Measurements from ENCODE around the gene TRIM28.
"Not testable (repeated sequence)": the region's sequence is repeated elsewhere in the genome, so short reads cannot be mapped to it uniquely, and the experiment has no call there.

Gene TRIM28

DNA sequence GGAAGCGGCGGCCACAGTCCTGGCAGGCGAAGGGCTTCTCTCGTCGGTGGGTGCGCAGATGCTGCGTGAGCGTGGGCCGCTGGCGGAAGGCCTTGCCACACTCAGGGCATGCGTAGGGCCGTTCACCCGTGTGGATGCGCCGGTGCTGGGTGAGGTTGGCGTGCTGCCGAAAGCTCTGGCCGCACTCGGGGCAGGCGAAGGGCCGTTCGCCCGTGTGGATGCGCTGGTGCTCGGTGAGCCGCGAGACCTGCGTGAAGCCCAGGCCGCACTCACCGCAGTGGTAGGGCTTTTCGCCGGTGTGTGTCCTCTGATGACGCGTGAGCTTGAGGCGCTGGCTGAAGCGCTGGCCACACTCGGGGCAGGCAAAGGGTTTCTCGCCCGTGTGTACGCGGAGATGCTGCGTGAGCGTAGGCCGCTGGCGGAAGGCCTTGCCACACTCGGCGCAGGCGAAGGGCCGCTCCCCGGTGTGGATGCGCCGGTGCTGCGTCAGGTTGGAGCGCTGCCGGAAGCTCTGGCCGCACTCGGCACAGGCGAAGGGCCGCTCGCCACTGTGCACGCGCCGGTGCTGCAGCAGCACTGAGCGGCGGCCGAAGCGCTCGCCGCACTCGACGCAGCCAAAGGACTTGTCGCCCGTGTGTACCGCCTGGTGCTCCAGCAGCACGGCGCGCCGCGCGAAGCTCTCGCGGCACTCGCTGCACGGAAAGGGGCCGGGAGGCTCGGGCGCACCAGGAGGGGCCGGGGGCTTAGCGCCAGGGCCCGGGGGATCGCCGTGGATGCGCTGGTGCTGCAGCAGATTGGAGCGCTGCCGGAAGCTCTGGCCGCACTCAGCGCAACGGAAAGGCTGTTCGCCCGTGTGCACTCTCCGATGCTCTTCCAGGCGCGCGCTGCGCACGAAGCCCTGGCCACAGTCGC lies 18.5 kb downstream of the TRIM28 start:
- DNase-seq, result no peak

DNA sequence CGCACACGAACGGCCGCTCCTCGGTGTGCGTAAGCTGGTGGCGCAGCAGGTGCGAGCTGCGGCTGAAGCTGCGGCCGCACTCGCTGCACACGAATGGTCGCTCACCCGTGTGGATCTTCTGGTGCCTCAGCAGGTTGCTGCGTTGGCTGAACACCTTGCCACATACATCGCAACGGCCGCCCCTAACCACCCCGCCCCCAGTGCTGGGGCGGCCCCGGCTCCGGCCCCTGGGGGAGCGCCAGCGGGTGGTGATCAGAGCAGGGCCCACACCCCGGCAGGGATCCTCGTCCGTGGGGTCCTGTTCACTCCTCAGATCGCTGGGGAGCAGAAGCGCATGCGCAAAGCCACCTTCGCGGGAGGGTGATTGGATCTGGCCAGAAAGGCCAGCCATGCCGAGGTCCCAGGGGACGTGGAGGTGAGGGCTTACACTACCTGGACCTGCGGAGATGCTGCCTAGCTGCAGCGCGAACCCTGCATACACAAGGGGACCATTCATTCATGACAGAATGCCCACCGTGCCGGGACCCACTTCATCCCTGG lies 19.2 kb downstream of the TRIM28 start:
- no peak for DNase-seq

DNA sequence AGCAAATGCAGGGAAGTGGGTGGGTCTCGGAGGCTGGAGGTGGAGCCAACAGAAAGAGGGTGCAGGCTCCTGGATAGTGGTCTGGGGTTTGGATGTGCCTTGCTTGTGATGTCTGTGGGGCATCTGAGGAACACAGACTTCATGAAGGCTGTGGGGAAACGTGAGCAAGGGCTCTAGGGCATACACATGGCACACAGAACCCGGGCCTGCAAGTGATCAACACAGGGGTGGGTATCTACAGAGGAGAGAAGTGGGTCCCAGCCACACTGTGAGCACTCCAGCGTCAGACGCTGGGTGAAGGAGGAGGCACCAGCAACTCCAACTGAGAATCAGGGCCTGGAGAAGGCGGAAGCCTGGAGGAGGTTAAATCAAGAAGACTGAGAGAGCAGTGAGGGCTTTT lies 20.0 kb downstream of the TRIM28 start:
- no peak for DNase-seq

DNA sequence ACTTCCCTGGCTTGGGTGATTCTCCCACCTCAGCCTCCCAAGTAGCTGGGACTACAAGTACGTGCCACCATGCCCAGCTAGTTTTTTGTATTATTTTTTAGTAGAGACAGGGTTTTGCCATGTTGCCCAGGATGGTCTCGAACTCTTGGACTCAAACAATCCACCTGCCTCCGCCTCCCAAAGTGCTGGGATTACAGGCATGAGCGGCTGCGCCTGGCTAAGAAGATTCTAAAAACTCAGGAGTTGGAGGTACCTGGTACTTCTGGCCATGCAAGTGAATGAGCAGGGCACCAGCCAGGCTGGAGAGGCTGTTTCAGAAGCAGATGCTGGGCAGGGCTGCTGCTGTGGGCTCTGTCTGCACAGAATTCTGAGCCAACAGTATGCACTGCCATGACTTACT lies 23.1 kb downstream of the TRIM28 start:
- DNase-seq, result no peak

GRCh38 chr19:58568453-58569130 lies 24.7 kb downstream of the TRIM28 start:
- DNase-seq, result no peak

DNA sequence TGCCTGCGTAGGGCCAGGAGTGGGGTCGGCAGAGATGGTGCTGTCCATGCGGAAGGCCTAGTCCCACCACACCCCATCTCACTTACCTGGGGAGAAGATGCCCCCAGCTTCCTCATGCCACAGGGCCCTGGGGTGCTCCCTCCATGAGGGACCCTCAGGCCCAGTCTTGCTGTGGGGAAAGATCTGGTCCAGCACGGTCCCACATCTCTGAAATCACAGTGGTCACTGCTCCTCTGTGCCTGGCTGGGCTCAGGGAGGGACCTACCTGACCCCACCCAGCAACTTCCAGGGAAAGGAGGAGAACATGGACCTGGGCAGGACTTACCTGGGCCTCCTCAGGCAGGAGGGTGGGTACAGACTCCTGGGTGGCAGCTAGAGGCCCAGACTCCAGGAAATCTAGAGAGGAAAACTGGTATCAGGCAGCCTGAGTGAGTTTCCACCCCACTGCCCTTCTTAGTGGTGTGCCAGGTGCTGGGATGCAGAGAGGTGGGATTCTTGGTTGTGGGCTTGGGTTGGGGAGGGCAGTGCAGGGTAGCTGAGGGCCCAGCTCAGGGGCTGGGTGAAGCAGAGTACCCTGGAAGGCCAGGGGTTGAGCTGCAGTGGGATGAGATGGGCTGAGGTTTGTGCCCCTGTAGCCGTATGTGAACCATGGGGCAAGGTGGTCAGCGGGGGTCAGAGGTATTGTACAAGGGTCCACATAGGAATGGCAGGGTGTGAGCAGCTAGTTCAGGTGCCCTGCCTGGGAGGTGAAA lies 25.5 kb downstream of the TRIM28 start:
- DNase-seq, result no peak

- no peak for DNase-seq
These were observed 26.2 kb downstream of the TRIM28 start for GRCh38 chr19:58569943-58570670.

GRCh38 chr19:58570770-58571574 lies 27.1 kb downstream of the TRIM28 start:
- DNase-seq, result no peak

DNA sequence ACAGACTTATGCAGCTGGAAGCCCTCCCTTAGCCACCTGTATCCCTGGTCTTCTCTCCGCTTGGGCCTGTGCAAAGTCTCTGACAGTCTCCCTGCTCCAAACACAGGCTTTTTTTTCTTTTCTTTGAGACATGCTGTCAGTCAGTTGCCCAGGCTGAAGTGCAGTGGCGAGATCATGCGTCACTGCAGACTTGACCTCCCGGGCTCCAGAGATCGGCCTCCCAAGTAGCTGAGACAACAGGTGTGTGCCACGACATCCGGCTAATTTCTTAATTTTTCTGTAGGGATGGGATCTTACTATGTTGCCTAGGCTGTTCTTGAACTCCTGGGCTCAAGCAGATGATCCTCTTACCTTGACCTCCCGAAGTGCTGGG lies 27.7 kb downstream of the TRIM28 start:
- no peak for DNase-seq

DNA sequence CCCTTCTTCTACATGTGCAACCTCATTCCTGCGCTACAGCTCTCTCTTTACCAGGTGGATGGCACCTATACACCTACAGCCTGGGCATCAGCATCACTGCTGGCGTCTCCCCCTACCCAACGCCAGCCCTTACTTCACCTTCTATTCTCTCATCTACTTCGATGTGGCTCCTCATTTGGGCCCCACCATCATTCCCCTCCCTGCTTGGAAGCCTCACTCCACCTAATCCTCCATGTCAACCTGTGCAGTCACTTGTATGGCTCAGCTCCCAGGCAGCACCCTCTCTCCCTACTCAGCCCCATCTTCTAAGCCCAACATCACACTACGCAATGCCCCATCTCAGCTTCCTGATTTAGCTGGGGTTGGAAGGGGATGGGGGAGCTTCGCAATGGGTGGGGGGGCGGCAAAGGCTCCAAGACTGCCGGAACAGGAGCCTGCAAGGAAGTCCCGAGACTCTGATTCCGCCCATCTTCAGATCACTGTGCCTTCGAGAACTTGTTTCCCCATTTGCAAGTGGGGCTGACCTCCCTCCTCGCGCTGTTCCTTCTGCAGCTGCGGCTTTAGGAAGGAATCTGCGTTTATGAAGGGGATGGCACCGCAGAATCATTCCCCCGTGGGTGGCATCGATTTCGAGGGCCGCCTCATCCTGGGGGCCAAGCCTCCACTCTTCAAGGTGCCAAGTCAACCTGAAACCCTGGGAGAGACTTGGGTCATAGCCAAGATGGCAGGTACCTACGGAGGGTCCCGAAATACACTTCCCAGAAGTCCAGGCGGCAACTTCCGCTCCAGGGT lies 28.4 kb downstream of the TRIM28 start:
- DNase-seq, result no peak

- DNase-seq, result peak; percentile 100
These were observed 29.2 kb downstream of the TRIM28 start, which contains the start of gene MZF1 for GRCh38 chr19:58572818-58573657. Gene MZF1, minus strand, starts transcription at chr19:58573335. Its CDS starts 1,946 bp downstream, at chr19:58571389.

DNA sequence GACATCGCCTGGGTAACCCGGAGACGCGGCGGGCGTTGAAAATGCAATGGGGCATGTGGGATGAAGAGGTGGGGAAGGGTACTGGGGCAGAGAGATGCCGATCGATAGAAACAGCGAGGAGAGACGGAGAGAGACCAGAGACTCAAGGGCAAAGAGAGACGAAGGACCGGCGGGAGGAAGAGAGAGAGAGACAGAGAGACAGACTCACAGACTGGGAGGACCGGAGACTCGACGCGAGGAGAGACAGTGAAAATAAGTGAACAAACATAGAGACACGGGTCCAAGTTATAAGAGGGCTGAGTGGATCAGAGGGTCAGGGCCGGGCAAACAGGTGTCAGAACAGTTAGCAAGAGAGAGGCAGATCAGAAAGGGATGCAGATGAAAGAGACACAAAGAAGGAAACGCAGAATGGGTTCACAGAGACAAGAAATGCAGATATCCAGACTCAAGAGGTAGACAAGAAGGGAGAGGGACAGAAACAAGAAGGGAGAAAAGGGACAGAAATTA lies 29.8 kb downstream of the TRIM28 start:
- DNase-seq, result no peak

DNA sequence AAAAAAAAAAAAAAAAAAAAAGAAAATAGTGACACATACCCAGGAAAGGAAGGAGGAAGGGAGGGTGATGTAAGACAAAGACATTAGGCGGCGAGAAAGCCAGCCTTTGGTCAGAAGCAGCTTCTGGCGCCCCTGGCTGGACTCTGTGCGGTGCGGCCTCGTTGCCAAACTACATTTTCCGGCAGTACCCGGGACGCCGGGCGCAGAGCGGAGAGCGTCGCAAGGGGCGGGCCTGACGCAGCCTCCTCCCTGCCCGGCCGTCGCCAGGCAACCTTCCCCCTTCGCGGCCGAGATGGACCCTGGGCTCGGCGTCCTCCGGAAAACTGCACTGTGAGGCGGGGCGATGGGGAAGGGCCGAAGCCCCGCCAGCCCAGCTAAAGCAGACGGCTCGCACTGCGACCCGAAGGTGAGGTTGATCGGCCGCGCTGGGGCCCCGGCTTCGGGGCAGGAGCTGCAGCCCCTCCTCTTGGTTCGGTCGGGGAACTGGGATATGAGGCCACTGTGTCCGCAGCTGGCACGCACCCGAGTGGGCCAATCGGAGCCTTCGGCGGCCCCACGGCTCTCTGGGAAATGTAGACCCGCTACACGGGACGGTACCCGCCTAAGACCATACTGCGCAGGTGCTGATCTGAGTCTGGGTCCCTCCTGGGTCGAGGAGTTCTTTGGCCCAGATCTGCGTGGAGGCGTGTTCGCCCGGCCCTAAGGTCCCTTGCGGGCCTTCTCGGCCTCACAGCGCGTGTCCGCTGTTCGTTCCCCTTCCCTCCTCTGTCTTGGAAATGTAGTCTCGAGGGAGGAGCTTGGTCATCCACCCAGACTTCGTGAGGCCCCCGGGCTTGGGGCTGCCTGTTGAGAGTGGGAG lies 31.5 kb downstream of the TRIM28 start:
- peak; percentile 96 for DNase-seq

- not testable (repeated sequence) for DNase-seq
These were observed 33.7 kb downstream of the TRIM28 start for GRCh38 chr19:58577581-58577980.

GRCh38 chr19:58578012-58578925 lies 34.4 kb downstream of the TRIM28 start:
- no peak for DNase-seq

- no peak for DNase-seq
These were observed 35.7 kb downstream of the TRIM28 start for GRCh38 chr19:58579473-58580142.
